Hepatocyte (in vitro differentiated cells): ENCODE measurements around the gene GABBR2. TPM values are rescaled to one million over a fixed set of nuclear protein-coding genes. Genes with fewer than 3 reads are reported as not detected.

Experiments
- DNase-seq: peaks from one replicate; pipeline ENCODE4 v3.0.0-alpha.2; 2016; ENCODE audit warnings: low spot score
- H2AFZ ChIP-seq: fragments of 200-600 bp; sonication (generic); 2 replicates; pipeline ENCODE4 v1.6.0; 2016; ENCODE audit warnings: antibody characterized with exemption, mild to moderate bottlenecking
- H3K27ac ChIP-seq: fragments of 200-600 bp; sonication (generic); 2 replicates; pipeline ENCODE4 v1.5.1; 2016; ENCODE audit warnings: mild to moderate bottlenecking
- H3K27me3 ChIP-seq: fragments of 200-600 bp; sonication (generic); 2 replicates; pipeline ENCODE4 v1.6.1; 2016
- H3K36me3 ChIP-seq: fragments of 200-600 bp; sonication (generic); replicated peaks from 2 replicates; pipeline ENCODE4 v1.5.1; 2016; ENCODE audit warnings: low read depth; ENCODE audit not compliant: insufficient read depth
- H3K4me1 ChIP-seq: fragments of 200-600 bp; sonication (generic); 2 replicates; pipeline ENCODE4 v1.5.1; 2016; ENCODE audit warnings: mild to moderate bottlenecking, moderate library complexity; ENCODE audit not compliant: insufficient read depth
- H3K4me2 ChIP-seq: fragments of 200-600 bp; sonication (generic); 2 replicates; pipeline ENCODE4 v1.6.0; 2016
- H3K4me3 ChIP-seq: fragments of 200-600 bp; sonication (generic); 2 replicates; pipeline ENCODE4 v1.5.1; 2016; ENCODE audit warnings: mild to moderate bottlenecking
- H3K79me2 ChIP-seq: fragments of 200-600 bp; sonication (generic); 2 replicates; pipeline ENCODE4 v1.6.0; 2017; ENCODE audit warnings: mild to moderate bottlenecking
- H3K9me2 ChIP-seq: fragments of 200-600 bp; sonication (generic); replicated peaks from 2 replicates; pipeline ENCODE4 v1.6.0; 2017; ENCODE audit warnings: mild to moderate bottlenecking; ENCODE audit not compliant: insufficient read depth
- H3K9me3 ChIP-seq: fragments of 200-600 bp; sonication (generic); 2 replicates; pipeline ENCODE4 v1.5.1; 2016; ENCODE audit warnings: low read depth, mild to moderate bottlenecking
- H4K20me1 ChIP-seq: fragments of 200-600 bp; sonication (generic); 2 replicates; pipeline ENCODE4 v1.6.0; 2016; ENCODE audit warnings: mild to moderate bottlenecking; ENCODE audit not compliant: insufficient read depth, poor library complexity, severe bottlenecking
- CTCF ChIP-seq: fragments of 200-600 bp; sonication (generic); IDR thresholded peaks from 2 replicates; pipeline ENCODE4 v1.5.1; 2016; ENCODE audit warnings: antibody characterized with exemption, mild to moderate bottlenecking; ENCODE audit not compliant: poor library complexity
- EZH2 ChIP-seq: fragments of 200-600 bp; sonication (generic); IDR thresholded peaks from 2 replicates; pipeline ENCODE4 v1.6.1; 2016; ENCODE audit warnings: antibody characterized with exemption, mild to moderate bottlenecking, borderline replicate concordance
- EZH2phosphoT487 ChIP-seq: fragments of 200-600 bp; sonication (generic); IDR thresholded peaks from one replicate; pipeline ENCODE4 v1.6.1; 2018; ENCODE audit warnings: antibody characterized with exemption, mild to moderate bottlenecking, low read depth, moderate library complexity; ENCODE audit not compliant: unreplicated experiment, severe bottlenecking
- WGBS: methylation state at CpG from one replicate; pipeline ENCODE4 v1.1.6; 2016; ENCODE audit warnings: low lambda C conversion rate; ENCODE audit errors: missing lambda C conversion rate; 5-methylcytosine and 5-hydroxymethylcytosine counted together
- polyA plus RNA-seq: library from polyadenylated mRNA; unstranded; fragments of >200 nt; fragmentation: Nextera tagmentation; extraction: Ambion mirVana; gene quantifications from 2 replicates; pipeline ENCODE4 v1.2.1, GENCODE V29; 2016
- total RNA-seq: library from RNA; depleted of rRNA; stranded (reverse); fragments of >200 nt; gene quantifications from 2 replicates; pipeline ENCODE4 v1.2.3, GENCODE V29; 2014

The GABBR2 gene
- total and polyA plus RNA-seq, 2 experiments from 2014 or later, result 0.20 to 0.28 TPM

GRCh38 chr9:98385751-98386150, 323.0 kb downstream of the GABBR2 start:
- DNase-seq, result no peak
- WGBS, result 95% methylated on average over 3 of the region's 3 CpGs
- Histone ChIP-seq H3K4me3 (no peak overlapping the region), H3K36me3 (no peaks in the 10 kb centered on the region), H3K79me2 (no peaks in the 10 kb centered on the region), H3K27ac (no peak overlapping the region), H3K9me3 (no peaks in the 10 kb centered on the region), H3K9me2 (no peaks in the 10 kb centered on the region), H2AFZ (no peak overlapping the region), H4K20me1 (no peaks in the 10 kb centered on the region), H3K4me2 (no peak overlapping the region), H3K27me3 (no peaks in the 10 kb centered on the region), H3K4me1 (peaks cover under 1% of the 10 kb centered on the region)
- TF ChIP-seq EZH2phosphoT487 (no peak), EZH2 (no peak), CTCF (no peak)

- whole genome bisulfite sequencing, result 67% methylated on average over 4 of the region's 4 CpGs
- TF ChIP-seq EZH2phosphoT487 (no peak), CTCF (no peak)
- no peak for DNase-seq
Observed at GRCh38 chr9:98383758-98384157, 325.0 kb downstream of the GABBR2 start.

GRCh38 chr9:98381311-98382103, 327.2 kb downstream of the GABBR2 start:
- Histone ChIP-seq H3K4me2 (no peak overlapping the region), H3K9me3 (no peaks in the 10 kb centered on the region), H3K36me3 (no peaks in the 10 kb centered on the region), H3K9me2 (no peaks in the 10 kb centered on the region), H2AFZ (no peak overlapping the region), H3K79me2 (no peaks in the 10 kb centered on the region), H3K4me3 (no peak overlapping the region), H4K20me1 (no peaks in the 10 kb centered on the region), H3K4me1 (peaks cover 11% of the 10 kb centered on the region), H3K27me3 (no peaks in the 10 kb centered on the region), H3K27ac (no peak overlapping the region)
- no peak for DNase-seq
- TF ChIP-seq EZH2 (no peak), EZH2phosphoT487 (no peak), CTCF (no peak)
- WGBS, result 93% methylated on average over 12 of the region's 12 CpGs

More at GRCh38 chr9:98383758-98384157, 325.0 kb downstream of the GABBR2 start:
- Histone ChIP-seq H3K9me3 (no peaks in the 10 kb centered on the region), H2AFZ (no peak overlapping the region), H3K79me2 (no peaks in the 10 kb centered on the region), H3K4me1 (peaks cover 11% of the 10 kb centered on the region), H4K20me1 (no peaks in the 10 kb centered on the region), H3K9me2 (no peaks in the 10 kb centered on the region), H3K4me2 (no peak overlapping the region), H3K27me3 (no peaks in the 10 kb centered on the region), H3K36me3 (no peaks in the 10 kb centered on the region), H3K27ac (no peak overlapping the region), H3K4me3 (no peak overlapping the region)
